Panc1 (cell line): ENCODE results near the gene CDK12. TPM values are rescaled to one million over a fixed set of nuclear protein-coding genes. Genes with fewer than 3 reads are reported as not detected.
A peak's percentile ranks its signal among the peaks of the same experiment; 100 is the strongest.

Experiments used
- ATAC-seq: fragments of 200-7000 bp; cut with Tn5 transposase; 2 replicates; pipeline ENCODE4 v1.9.1; 2020; ENCODE audit warnings: mild to moderate bottlenecking, moderate library complexity
- BruUV-seq: library from RNA; stranded (reverse); fragments of 400-500 nt; replicated peaks from 2 replicates; lab custom pipeline; 2021; lab: Mats Ljungman, UMichigan
- CTCF ChIA-PET: fragments of 300-600 bp; sonication (Branson Sonifier 250); formaldehyde crosslinking; loops from one replicate; lab custom pipeline; 2022; ENCODE audit warnings: antibody characterized with exemption; lab: Charles Lee
- POLR2A ChIA-PET: fragments of 300-600 bp; sonication (Branson Sonifier 250); formaldehyde crosslinking; loops from one replicate; lab custom pipeline; 2022; ENCODE audit warnings: antibody characterized with exemption; lab: Charles Lee
- DNase-seq: peaks from one replicate; pipeline ENCODE4 v3.0.0-alpha.2; 2010; ENCODE audit warnings: low read depth, low spot score
- H3K27ac ChIP-seq: 2 replicates; pipeline ENCODE4 v1.5.1; 2011; ENCODE audit warnings: mild to moderate bottlenecking, low read length, inconsistent platforms
- H3K27me3 ChIP-seq: fragments of 200-500 bp; sonication (Bioruptor generic); 2 replicates; pipeline ENCODE4 v1.6.0; 2014; ENCODE audit warnings: low read length, inconsistent platforms; ENCODE audit not compliant: control insufficient read depth, insufficient read depth
- H3K36me3 ChIP-seq: fragments of 200-500 bp; sonication (Bioruptor generic); 2 replicates; pipeline ENCODE4 v1.5.1; 2014; ENCODE audit warnings: inconsistent platforms, mild to moderate bottlenecking, low read length, moderate library complexity; ENCODE audit not compliant: control insufficient read depth, insufficient read depth
- H3K4me1 ChIP-seq: 2 replicates; pipeline ENCODE4 v1.5.1; 2011; ENCODE audit warnings: inconsistent platforms, mild to moderate bottlenecking, low read length, moderate library complexity; ENCODE audit not compliant: control insufficient read depth, insufficient read depth
- H3K4me3 ChIP-seq, 2 experiments: 2 replicates each; pipeline ENCODE4 v1.5.1; 2011 to 2012; ENCODE audit warnings: low read depth in 2 of 2, low read length in 2 of 2, mild to moderate bottlenecking in 2 of 2, inconsistent platforms in 1 of 2, moderate library complexity in 1 of 2
- H3K9me3 ChIP-seq: fragments of 200-500 bp; sonication (Bioruptor generic); 2 replicates; pipeline ENCODE4 v1.5.1; 2014; ENCODE audit warnings: low read depth, mild to moderate bottlenecking, inconsistent platforms, low read length, moderate library complexity; ENCODE audit not compliant: control insufficient read depth, insufficient read depth
- CTCF ChIP-seq: fragments of 450-650 bp; IDR thresholded peaks from 2 replicates; pipeline ENCODE4 v1.5.1; 2017; ENCODE audit warnings: mild to moderate bottlenecking
- POLR2AphosphoS5 ChIP-seq: IDR thresholded peaks from 2 replicates; pipeline ENCODE4 v1.6.1; 2012; ENCODE audit warnings: mild to moderate bottlenecking, low read depth, low read length, moderate library complexity
- SIN3A ChIP-seq: IDR thresholded peaks from 2 replicates; pipeline ENCODE4 v1.6.1; 2012; ENCODE audit warnings: low read depth, mild to moderate bottlenecking, low read length, moderate library complexity, borderline replicate concordance; ENCODE audit not compliant: insufficient read depth
- TCF7L2 ChIP-seq: IDR thresholded peaks from 2 replicates; pipeline ENCODE4 v1.6.1; 2011; ENCODE audit warnings: mild to moderate bottlenecking, low read depth, low read length, inconsistent platforms
- in situ Hi-C: cut with HindIII; loops from 2 replicates; pipeline ENCODE4 v1.10.0; 2016; ENCODE audit warnings: low sequenced_read_pairs, low pct_unique_long_range_greater_than_20kb
- intact Hi-C: fragments of 100-400 bp; cut with micrococcal nuclease; formaldehyde crosslinking; loops from one replicate; pipeline ENCODE4 v1.10.0; 2022; ENCODE audit not compliant: unreplicated experiment
- total RNA-seq: library from RNA; stranded (reverse); gene quantifications from one replicate; pipeline ENCODE4 v1.2.1, GENCODE V29; 2021; ENCODE audit not compliant: unreplicated experiment
- TF ChIP-seq, protein P1 (sequence below), 2 experiments: IDR thresholded peaks; 2 replicates each; pipeline ENCODE4 v1.6.1; 2011 to 2012; ENCODE audit warnings: low read depth in 2 of 2, control low read depth in 1 of 2, low read length in 1 of 2, mild to moderate bottlenecking in 1 of 2, moderate library complexity in 1 of 2; ENCODE audit not compliant: insufficient read depth in 1 of 2

Gene CDK12
- total RNA-seq, 1 experiment from 2014 or later = 57.8 TPM

GRCh38 chr17:39455919-39456318 lies 5.4 kb upstream of the CDK12 start:
- no peak for DNase-seq
- POLR2A ChIA-PET = no interaction called here
- H3K4me1 ChIP-seq = no peaks in the 10 kb centered on the region; the same call in 1 of the 2 replicates
- ATAC-seq = no peak
- no peak overlapping the region for H3K27ac ChIP-seq
- intact Hi-C loops (no loop called here), in situ Hi-C loops (no loop called here)
- H3K27me3 ChIP-seq = no peaks in the 10 kb centered on the region
- H3K36me3 ChIP-seq = no peaks in the 10 kb centered on the region; the same call in 1 of the 2 replicates
- TF ChIP-seq POLR2AphosphoS5 = no peak
- TF ChIP-seq TCF7L2 = no peak
- TF ChIP-seq SIN3A = no peak
- no peak for TF ChIP-seq CTCF
- TF ChIP-seq, protein P1, sequence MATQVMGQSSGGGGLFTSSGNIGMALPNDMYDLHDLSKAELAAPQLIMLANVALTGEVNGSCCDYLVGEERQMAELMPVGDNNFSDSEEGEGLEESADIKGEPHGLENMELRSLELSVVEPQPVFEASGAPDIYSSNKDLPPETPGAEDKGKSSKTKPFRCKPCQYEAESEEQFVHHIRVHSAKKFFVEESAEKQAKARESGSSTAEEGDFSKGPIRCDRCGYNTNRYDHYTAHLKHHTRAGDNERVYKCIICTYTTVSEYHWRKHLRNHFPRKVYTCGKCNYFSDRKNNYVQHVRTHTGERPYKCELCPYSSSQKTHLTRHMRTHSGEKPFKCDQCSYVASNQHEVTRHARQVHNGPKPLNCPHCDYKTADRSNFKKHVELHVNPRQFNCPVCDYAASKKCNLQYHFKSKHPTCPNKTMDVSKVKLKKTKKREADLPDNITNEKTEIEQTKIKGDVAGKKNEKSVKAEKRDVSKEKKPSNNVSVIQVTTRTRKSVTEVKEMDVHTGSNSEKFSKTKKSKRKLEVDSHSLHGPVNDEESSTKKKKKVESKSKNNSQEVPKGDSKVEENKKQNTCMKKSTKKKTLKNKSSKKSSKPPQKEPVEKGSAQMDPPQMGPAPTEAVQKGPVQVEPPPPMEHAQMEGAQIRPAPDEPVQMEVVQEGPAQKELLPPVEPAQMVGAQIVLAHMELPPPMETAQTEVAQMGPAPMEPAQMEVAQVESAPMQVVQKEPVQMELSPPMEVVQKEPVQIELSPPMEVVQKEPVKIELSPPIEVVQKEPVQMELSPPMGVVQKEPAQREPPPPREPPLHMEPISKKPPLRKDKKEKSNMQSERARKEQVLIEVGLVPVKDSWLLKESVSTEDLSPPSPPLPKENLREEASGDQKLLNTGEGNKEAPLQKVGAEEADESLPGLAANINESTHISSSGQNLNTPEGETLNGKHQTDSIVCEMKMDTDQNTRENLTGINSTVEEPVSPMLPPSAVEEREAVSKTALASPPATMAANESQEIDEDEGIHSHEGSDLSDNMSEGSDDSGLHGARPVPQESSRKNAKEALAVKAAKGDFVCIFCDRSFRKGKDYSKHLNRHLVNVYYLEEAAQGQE (IDR thresholded peaks at IDR 0.05; ENCODE audit: insufficient read depth in 1 of 2, low read depth in 2 of 2, low read length in 1 of 2) = no peak
- no TSS peak for BruUV-seq
- CTCF ChIA-PET = interaction anchor here (1.0 kb wide), 1 partner anchor 104 kb away, joined by 4 read pairs; no protein-coding TSS in a partner anchor
- H3K9me3 ChIP-seq = no peaks in the 10 kb centered on the region
- H3K4me3 ChIP-seq = no peak overlapping the region

DNA sequence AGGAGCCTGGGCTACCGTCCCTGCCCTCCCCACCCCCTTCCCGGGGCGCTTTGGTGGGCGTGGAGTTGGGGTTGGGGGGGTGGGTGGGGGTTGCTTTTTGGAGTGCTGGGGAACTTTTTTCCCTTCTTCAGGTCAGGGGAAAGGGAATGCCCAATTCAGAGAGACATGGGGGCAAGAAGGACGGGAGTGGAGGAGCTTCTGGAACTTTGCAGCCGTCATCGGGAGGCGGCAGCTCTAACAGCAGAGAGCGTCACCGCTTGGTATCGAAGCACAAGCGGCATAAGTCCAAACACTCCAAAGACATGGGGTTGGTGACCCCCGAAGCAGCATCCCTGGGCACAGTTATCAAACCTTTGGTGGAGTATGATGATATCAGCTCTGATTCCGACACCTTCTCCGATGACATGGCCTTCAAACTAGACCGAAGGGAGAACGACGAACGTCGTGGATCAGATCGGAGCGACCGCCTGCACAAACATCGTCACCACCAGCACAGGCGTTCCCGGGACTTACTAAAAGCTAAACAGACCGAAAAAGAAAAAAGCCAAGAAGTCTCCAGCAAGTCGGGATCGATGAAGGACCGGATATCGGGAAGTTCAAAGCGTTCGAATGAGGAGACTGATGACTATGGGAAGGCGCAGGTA lies 762 bp downstream of the CDK12 start:
- peak; percentile 13; the same call in 1 of the 2 replicates for ATAC-seq
- Histone ChIP-seq H3K36me3 (no peaks in the 10 kb centered on the region; the same call in 1 of the 2 replicates), H3K4me1 (no peaks in the 10 kb centered on the region), H3K27me3 (no peaks in the 10 kb centered on the region), H3K4me3 (peak overlapping the region; percentile 72 to 89), H3K9me3 (no peaks in the 10 kb centered on the region), H3K27ac (peak overlapping the region; percentile 86)
- TF ChIP-seq, protein P1 (IDR thresholded peaks at IDR 0.05; ENCODE audit: insufficient read depth in 1 of 2, low read depth in 2 of 2, low read length in 1 of 2) = no peak
- TF ChIP-seq TCF7L2 = 0 out of 2 replicates have a peak, but pooled peaks have one; percentile 41
- DNase-seq = no peak
- CTCF ChIA-PET = interaction anchor here (0.6 to 0.7 kb wide), 3 partner anchors 250 to 593 kb away, joined by 3 to 8 read pairs (median 4); no protein-coding TSS in a partner anchor
- in situ Hi-C loops = no loop called here
- no TSS peak for BruUV-seq
- intact Hi-C loops = no loop called here
- POLR2A ChIA-PET = interaction anchor here (0.9 kb wide), 1 partner anchor 161 kb away, joined by 4 read pairs; no protein-coding TSS in a partner anchor
